Thymus (tissue), 11 donors: Measurements from ENCODE around the gene ZNF385B. TPM values are rescaled to one million over a fixed set of nuclear protein-coding genes. Genes with fewer than 3 reads are reported as not detected.

Source experiments
- DNase-seq, 9 donors: peaks; one replicate each; pipeline ENCODE4 v3.0.0-alpha.2; 2013; ENCODE audit warnings: low spot score in 9 of 9, low read depth in 6 of 9, missing footprints in 1 of 9
- H3K27ac ChIP-seq, 2 donors: one replicate each; pipeline ENCODE4 v1.5.1; 2013; ENCODE audit warnings: control low read depth in 1 of 2, low read depth in 1 of 2, low read length in 1 of 2, mild to moderate bottlenecking in 1 of 2, moderate library complexity in 1 of 2
- H3K27me3 ChIP-seq, 2 donors: one replicate each; pipeline ENCODE4 v1.5.1; 2013; ENCODE audit warnings: low read length in 1 of 2; ENCODE audit not compliant: control insufficient read depth in 2 of 2, insufficient read depth in 1 of 2
- H3K36me3 ChIP-seq, 2 donors: one replicate each; pipeline ENCODE4 v1.5.1; 2013; ENCODE audit warnings: low read length in 1 of 2, mild to moderate bottlenecking in 1 of 2, moderate library complexity in 1 of 2; ENCODE audit not compliant: control insufficient read depth in 2 of 2, insufficient read depth in 2 of 2
- H3K4me1 ChIP-seq, 2 donors: one replicate each; pipeline ENCODE4 v1.5.1; 2013; ENCODE audit warnings: low read length in 2 of 2; ENCODE audit not compliant: control insufficient read depth in 2 of 2, insufficient read depth in 2 of 2
- H3K4me3 ChIP-seq, 2 donors: one replicate each; pipeline ENCODE4 v1.5.1; 2013; ENCODE audit warnings: low read length in 2 of 2, control low read depth in 1 of 2, mild to moderate bottlenecking in 1 of 2
- H3K9me3 ChIP-seq, 2 donors: one replicate each; pipeline ENCODE4 v1.5.1; 2013; ENCODE audit warnings: low read length in 1 of 2, mild to moderate bottlenecking in 1 of 2; ENCODE audit not compliant: control insufficient read depth in 2 of 2, insufficient read depth in 1 of 2
- WGBS: extraction: QIAGEN DNeasy Blood & Tissue Kit; methylation state at CpG from one replicate; pipeline ENCODE4 v1.1.7; 2013; 5-methylcytosine and 5-hydroxymethylcytosine counted together
- polyA plus RNA-seq: library from polyadenylated mRNA; stranded (reverse); fragments of 200-250 nt; gene quantifications from one replicate; pipeline ENCODE4 v1.2.3, GENCODE V29; 2013
- total RNA-seq: library from RNA; stranded (reverse); fragments of 120-200 nt; gene quantifications from one replicate; pipeline ENCODE4 v1.2.4, GENCODE V29; 2013
- donor health status: healthy.

Gene ZNF385B
- total and polyA plus RNA-seq, 2 donors: 0.14 to 2.0 TPM

- H3K4me3 ChIP-seq: no peak overlapping the region
- H3K27me3 ChIP-seq: no peaks in the 10 kb centered on the region
- no peaks in the 10 kb centered on the region for H3K9me3 ChIP-seq
- no peaks in the 10 kb centered on the region for H3K36me3 ChIP-seq
- no peaks in the 10 kb centered on the region for H3K4me1 ChIP-seq
- WGBS: 91% methylated on average over 2 of the region's 2 CpGs
- no peak overlapping the region for H3K27ac ChIP-seq
- no peak for DNase-seq
Measured at GRCh38 chr2:179654806-179655205, 206.6 kb downstream of the ZNF385B start.

GRCh38 chr2:179652296-179652695, 209.1 kb downstream of the ZNF385B start:
- H3K4me1 ChIP-seq: no peaks in the 10 kb centered on the region
- H3K27ac ChIP-seq: no peak overlapping the region
- no peaks in the 10 kb centered on the region for H3K36me3 ChIP-seq
- WGBS: 39% methylated on average over 2 of the region's 2 CpGs
- H3K4me3 ChIP-seq: no peak overlapping the region
- H3K27me3 ChIP-seq: no peaks in the 10 kb centered on the region
- no peak for DNase-seq
- H3K9me3 ChIP-seq: no peaks in the 10 kb centered on the region

- H3K27ac ChIP-seq: no peak overlapping the region
- no peaks in the 10 kb centered on the region for H3K4me1 ChIP-seq
Measured at GRCh38 chr2:179650420-179650819, 211.0 kb downstream of the ZNF385B start.

GRCh38 chr2:179646862-179647587, 214.4 kb downstream of the ZNF385B start:
- Histone ChIP-seq H3K27me3 (no peaks in the 10 kb centered on the region), H3K9me3 (no peaks in the 10 kb centered on the region), H3K36me3 (no peaks in the 10 kb centered on the region), H3K4me1 (no peaks in the 10 kb centered on the region), H3K27ac (no peak overlapping the region), H3K4me3 (no peak overlapping the region)
- WGBS: 79% methylated on average over 3 of the region's 3 CpGs
- no peak for DNase-seq

More at GRCh38 chr2:179650420-179650819, 211.0 kb downstream of the ZNF385B start:
- Histone ChIP-seq H3K4me3 (no peak overlapping the region), H3K36me3 (no peaks in the 10 kb centered on the region), H3K9me3 (no peaks in the 10 kb centered on the region), H3K27me3 (no peaks in the 10 kb centered on the region)
- no peak for DNase-seq

GRCh38 chr2:179646173-179646769, 215.1 kb downstream of the ZNF385B start:
- H3K27ac ChIP-seq: no peak overlapping the region
- DNase-seq: no peak
- no peaks in the 10 kb centered on the region for H3K4me1 ChIP-seq
- no peaks in the 10 kb centered on the region for H3K9me3 ChIP-seq
- H3K36me3 ChIP-seq: no peaks in the 10 kb centered on the region
- H3K4me3 ChIP-seq: no peak overlapping the region
- no peaks in the 10 kb centered on the region for H3K27me3 ChIP-seq
- WGBS: 94% methylated on average over 9 of the region's 9 CpGs

- Histone ChIP-seq H3K36me3 (no peaks in the 10 kb centered on the region), H3K27ac (no peak overlapping the region), H3K4me1 (no peaks in the 10 kb centered on the region), H3K9me3 (no peaks in the 10 kb centered on the region), H3K4me3 (no peak overlapping the region), H3K27me3 (no peaks in the 10 kb centered on the region)
- 93% methylated on average over 2 of the region's 2 CpGs for WGBS
- DNase-seq: no peak
Measured at GRCh38 chr2:179645047-179645446, 216.4 kb downstream of the ZNF385B start.

GRCh38 chr2:179642462-179642861, 218.9 kb downstream of the ZNF385B start:
- 91% methylated on average over 2 of the region's 2 CpGs for WGBS
- no peak overlapping the region for H3K27ac ChIP-seq
- H3K4me3 ChIP-seq: no peak overlapping the region
- no peaks in the 10 kb centered on the region for H3K27me3 ChIP-seq
- H3K4me1 ChIP-seq: no peaks in the 10 kb centered on the region
- H3K9me3 ChIP-seq: no peaks in the 10 kb centered on the region
- no peaks in the 10 kb centered on the region for H3K36me3 ChIP-seq
- no peak for DNase-seq

- Histone ChIP-seq H3K9me3 (no peaks in the 10 kb centered on the region), H3K27ac (no peak overlapping the region), H3K4me3 (no peak overlapping the region), H3K4me1 (no peaks in the 10 kb centered on the region), H3K27me3 (no peaks in the 10 kb centered on the region), H3K36me3 (no peaks in the 10 kb centered on the region)
- 85% methylated on average over 2 of the region's 2 CpGs for WGBS
- no peak for DNase-seq
Measured at GRCh38 chr2:179636995-179637394, 224.4 kb downstream of the ZNF385B start.

GRCh38 chr2:179636100-179636980, 225.1 kb downstream of the ZNF385B start:
- 83% methylated on average over 6 of the region's 6 CpGs for WGBS
- no peak overlapping the region for H3K27ac ChIP-seq

More at GRCh38 chr2:179636100-179636980, 225.1 kb downstream of the ZNF385B start:
- H3K9me3 ChIP-seq: no peaks in the 10 kb centered on the region
- H3K36me3 ChIP-seq: no peaks in the 10 kb centered on the region
- no peak for DNase-seq
- H3K27me3 ChIP-seq: no peaks in the 10 kb centered on the region
- no peak overlapping the region for H3K4me3 ChIP-seq
- no peaks in the 10 kb centered on the region for H3K4me1 ChIP-seq
